Stimulated activated CD4-positive, alpha-beta T cell treated with anti-CD3 and anti-CD28 coated beads, Interleukin-15, amount 100 ng/mL, for 24 hours (primary cell): ENCODE results near the gene TBRG1.
A peak's percentile ranks its signal among the peaks of the same experiment; 100 is the strongest.

Experiments
- DNase-seq: peaks from one replicate; pipeline ENCODE4 v3.0.0-alpha.2; 2020

Gene TBRG1

GRCh38 chr11:124618863-124619262, 3.8 kb upstream of the TBRG1 start:
- no peak for DNase-seq

- no peak for DNase-seq
Observed at GRCh38 chr11:124623861-124624525, 1.3 kb downstream of the TBRG1 start.

GRCh38 chr11:124625504-124626168, 3.0 kb downstream of the TBRG1 start:
- DNase-seq = no peak

GRCh38 chr11:124627546-124627945, 4.9 kb downstream of the TBRG1 start:
- DNase-seq = no peak

- DNase-seq = no peak
Observed at GRCh38 chr11:124629961-124630360, 7.3 kb downstream of the TBRG1 start.

- no peak for DNase-seq
Observed at GRCh38 chr11:124633355-124633754, 10.7 kb downstream of the TBRG1 start.

- DNase-seq = no peak
Observed at GRCh38 chr11:124635932-124636331, 13.3 kb downstream of the TBRG1 start.

- no peak for DNase-seq
Observed at GRCh38 chr11:124638500-124638899, 15.8 kb downstream of the TBRG1 start.

- DNase-seq = no peak
Observed at GRCh38 chr11:124639186-124639585, 16.5 kb downstream of the TBRG1 start.

- no peak for DNase-seq
Observed at GRCh38 chr11:124640666-124641065, 18.0 kb downstream of the TBRG1 start.

GRCh38 chr11:124642628-124643027, 20.0 kb downstream of the TBRG1 start:
- no peak for DNase-seq

- no peak for DNase-seq
Observed at GRCh38 chr11:124643042-124643604, 20.5 kb downstream of the TBRG1 start.

- no peak for DNase-seq
Observed at GRCh38 chr11:124643605-124644425, 21.2 kb downstream of the TBRG1 start.

- DNase-seq = peak; percentile 31
Observed at GRCh38 chr11:124644426-124645280, 22.0 kb downstream of the TBRG1 start.

GRCh38 chr11:124646148-124646547, 23.5 kb downstream of the TBRG1 start:
- DNase-seq = no peak

GRCh38 chr11:124648610-124649009, 25.9 kb downstream of the TBRG1 start:
- DNase-seq = no peak

- DNase-seq = no peak
Observed at GRCh38 chr11:124656774-124657630, 34.3 kb downstream of the TBRG1 start.

- DNase-seq = no peak
Observed at GRCh38 chr11:124657904-124658303, 35.2 kb downstream of the TBRG1 start.

GRCh38 chr11:124658501-124658900, 35.8 kb downstream of the TBRG1 start:
- no peak for DNase-seq

- DNase-seq = no peak
Observed at GRCh38 chr11:124658986-124659385, 36.3 kb downstream of the TBRG1 start.

- DNase-seq = no peak
Observed at GRCh38 chr11:124661553-124661952, 38.9 kb downstream of the TBRG1 start.

GRCh38 chr11:124662106-124662505, 39.4 kb downstream of the TBRG1 start:
- no peak for DNase-seq
